ENCODE measurements around the gene PARVG.

GRCh38 chr22:44225812-44226211 lies 45.1 kb downstream of the PARVG start:
- TF ChIP-seq, protein P1, sequence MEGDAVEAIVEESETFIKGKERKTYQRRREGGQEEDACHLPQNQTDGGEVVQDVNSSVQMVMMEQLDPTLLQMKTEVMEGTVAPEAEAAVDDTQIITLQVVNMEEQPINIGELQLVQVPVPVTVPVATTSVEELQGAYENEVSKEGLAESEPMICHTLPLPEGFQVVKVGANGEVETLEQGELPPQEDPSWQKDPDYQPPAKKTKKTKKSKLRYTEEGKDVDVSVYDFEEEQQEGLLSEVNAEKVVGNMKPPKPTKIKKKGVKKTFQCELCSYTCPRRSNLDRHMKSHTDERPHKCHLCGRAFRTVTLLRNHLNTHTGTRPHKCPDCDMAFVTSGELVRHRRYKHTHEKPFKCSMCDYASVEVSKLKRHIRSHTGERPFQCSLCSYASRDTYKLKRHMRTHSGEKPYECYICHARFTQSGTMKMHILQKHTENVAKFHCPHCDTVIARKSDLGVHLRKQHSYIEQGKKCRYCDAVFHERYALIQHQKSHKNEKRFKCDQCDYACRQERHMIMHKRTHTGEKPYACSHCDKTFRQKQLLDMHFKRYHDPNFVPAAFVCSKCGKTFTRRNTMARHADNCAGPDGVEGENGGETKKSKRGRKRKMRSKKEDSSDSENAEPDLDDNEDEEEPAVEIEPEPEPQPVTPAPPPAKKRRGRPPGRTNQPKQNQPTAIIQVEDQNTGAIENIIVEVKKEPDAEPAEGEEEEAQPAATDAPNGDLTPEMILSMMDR (conservative IDR thresholded peaks at IDR 0.05; ENCODE audit: low read depth, low read length) = no peak
- TF ChIP-seq EZH2 (IDR thresholded peaks at IDR 0.05; ENCODE audit: low read length, unreplicated experiment) = no peak
- TF ChIP-seq EZH2phosphoT487 (IDR thresholded peaks at IDR 0.05; ENCODE audit: borderline replicate concordance, low read length) = no peak
